IMR-90 (cell line): ENCODE results near the gene DYNC1H1. TPM values are rescaled to one million over a fixed set of nuclear protein-coding genes. Genes with fewer than 3 reads are reported as not detected.
A peak's percentile ranks its signal among the peaks of the same experiment; 100 is the strongest.

ENCODE experiments used
- ATAC-seq: fragments of 200-7000 bp; cut with Tn5 transposase; 2 replicates; pipeline ENCODE4 v1.9.1; 2020; ENCODE audit warnings: low read depth, mild to moderate bottlenecking, moderate library complexity
- BruUV-seq: library from RNA; stranded (reverse); fragments of 400-500 nt; replicated peaks from 2 replicates; lab custom pipeline; 2021; lab: Mats Ljungman, UMichigan
- CTCF ChIA-PET: fragments of 300-600 bp; formaldehyde crosslinking; extraction: SDS; loops from one replicate; lab custom pipeline; 2021; ENCODE audit warnings: antibody characterized with exemption; lab: Yijun Ruan, JAX
- POLR2A ChIA-PET: fragments of 300-600 bp; sonication (Branson Sonifier 250); formaldehyde crosslinking; loops from one replicate; lab custom pipeline; 2022; ENCODE audit warnings: antibody characterized with exemption; ENCODE audit not compliant: unreplicated experiment; lab: Charles Lee
- DNase-seq: peaks from one replicate; pipeline ENCODE4 v3.0.0; 2013
- H2AFZ ChIP-seq: replicated peaks from 2 replicates; pipeline ENCODE3; 2013; ENCODE audit warnings: low read length, mild to moderate bottlenecking; ENCODE audit not compliant: poor library complexity
- H2AK5ac ChIP-seq: 2 replicates; pipeline ENCODE4 v1.6.1; 2013; ENCODE audit warnings: low read depth, low read length, inconsistent platforms
- H2AK9ac ChIP-seq: replicated peaks from 2 replicates; pipeline ENCODE3; 2013; ENCODE audit warnings: mild to moderate bottlenecking, low read depth, low read length, moderate library complexity; ENCODE audit not compliant: poor library complexity
- H2BK120ac ChIP-seq: 2 replicates; pipeline ENCODE4 v1.6.1; 2013; ENCODE audit warnings: low read depth, low read length, inconsistent platforms
- H2BK15ac ChIP-seq: 3 replicates; pipeline ENCODE4 v1.6.1; 2013; ENCODE audit warnings: low read depth, low read length, inconsistent platforms
- H2BK20ac ChIP-seq: 2 replicates; pipeline ENCODE4 v1.6.1; 2013; ENCODE audit warnings: low read depth, mild to moderate bottlenecking, inconsistent platforms, low read length, moderate library complexity
- H2BK5ac ChIP-seq: 2 replicates; pipeline ENCODE4 v1.6.1; 2013; ENCODE audit warnings: mild to moderate bottlenecking, low read depth, low read length, inconsistent platforms; ENCODE audit not compliant: poor library complexity, severe bottlenecking
- H3K14ac ChIP-seq: replicated peaks from 2 replicates; pipeline ENCODE4 v1.6.1; 2013; ENCODE audit warnings: low read depth, low read length, inconsistent platforms
- H3K18ac ChIP-seq: 2 replicates; pipeline ENCODE4 v1.6.1; 2013; ENCODE audit warnings: low read depth, low read length, control low read depth
- H3K23ac ChIP-seq: 2 replicates; pipeline ENCODE4 v1.6.1; 2013; ENCODE audit warnings: low read depth, low read length, inconsistent platforms
- H3K27ac ChIP-seq: 2 replicates; pipeline ENCODE4 v1.5.1; 2013; ENCODE audit warnings: mild to moderate bottlenecking, control low read depth, low read length; ENCODE audit not compliant: insufficient read depth
- H3K27me3 ChIP-seq: 2 replicates; pipeline ENCODE4 v1.6.1; 2013; ENCODE audit warnings: low read length; ENCODE audit not compliant: control insufficient read depth, insufficient read depth
- H3K36me3 ChIP-seq: 2 replicates; pipeline ENCODE4 v1.6.1; 2013; ENCODE audit warnings: low read length, mixed read lengths; ENCODE audit not compliant: control insufficient read depth, insufficient read depth
- H3K4ac ChIP-seq: 2 replicates; pipeline ENCODE4 v1.6.1; 2013; ENCODE audit warnings: low read depth, low read length, inconsistent platforms
- H3K4me1 ChIP-seq: 2 replicates; pipeline ENCODE4 v1.6.1; 2013; ENCODE audit warnings: low read length, mixed read lengths; ENCODE audit not compliant: control insufficient read depth, insufficient read depth
- H3K4me2 ChIP-seq: 2 replicates; pipeline ENCODE4 v1.6.1; 2013; ENCODE audit warnings: low read depth, mild to moderate bottlenecking, control low read depth, low read length, moderate library complexity
- H3K4me3 ChIP-seq: 2 replicates; pipeline ENCODE4 v1.5.1; 2013; ENCODE audit warnings: low read depth, mild to moderate bottlenecking, control low read depth, low read length, moderate library complexity; ENCODE audit not compliant: insufficient read depth
- H3K56ac ChIP-seq: 2 replicates; pipeline ENCODE4 v1.6.1; 2013; ENCODE audit warnings: low read length, inconsistent platforms; ENCODE audit not compliant: insufficient read depth; ENCODE audit errors: extremely low read depth
- H3K79me1 ChIP-seq, 2 experiments: 2 replicates each; pipeline ENCODE4 v1.6.1; 2013; ENCODE audit warnings: low read length in 2 of 2, inconsistent platforms in 1 of 2, low read depth in 1 of 2
- H3K9ac ChIP-seq: 2 replicates; pipeline ENCODE4 v1.6.1; 2013; ENCODE audit warnings: low read depth, low read length, control low read depth
- H3K9me1 ChIP-seq: 2 replicates; pipeline ENCODE4 v1.6.1; 2013; ENCODE audit warnings: low read length, inconsistent platforms; ENCODE audit not compliant: insufficient read depth
- H3K9me3 ChIP-seq: 2 replicates; pipeline ENCODE4 v1.6.1; 2013; ENCODE audit warnings: low read length; ENCODE audit not compliant: control insufficient read depth, insufficient read depth
- H4K20me1 ChIP-seq: 2 replicates; pipeline ENCODE4 v1.6.1; 2013; ENCODE audit warnings: low read length, inconsistent platforms; ENCODE audit not compliant: insufficient read depth
- H4K5ac ChIP-seq: 2 replicates; pipeline ENCODE4 v1.6.1; 2013; ENCODE audit warnings: mild to moderate bottlenecking, low read depth, low read length, control low read depth
- H4K8ac ChIP-seq, 2 experiments: 2 replicates each; pipeline ENCODE4 v1.6.1; 2013; ENCODE audit warnings: low read depth in 2 of 2, low read length in 2 of 2, control low read depth in 1 of 2, inconsistent platforms in 1 of 2
- H4K91ac ChIP-seq: 2 replicates; pipeline ENCODE4 v1.6.1; 2013; ENCODE audit warnings: low read depth, low read length, inconsistent platforms; ENCODE audit not compliant: insufficient read depth
- MAFK ChIP-seq: IDR thresholded peaks from 2 replicates; pipeline ENCODE4 v1.6.1; 2012; ENCODE audit warnings: low read depth, low read length, improper control_type of control experiment
- WGBS, 2 experiments: methylation state at CpG; one replicate each; pipeline versions ENCODE4 v1.1.5 to v1.1.7; 2013; ENCODE audit warnings: missing lambda C conversion rate in 2 of 2; ENCODE audit not compliant: insufficient read length in 1 of 2; ENCODE audit errors: extremely low coverage in 2 of 2; 5-methylcytosine and 5-hydroxymethylcytosine counted together
- dilution Hi-C: fragments of 300-500 bp; cut with HindIII; formaldehyde crosslinking; loops from one replicate; pipeline ENCODE4 v1.14.3; 2018; ENCODE audit warnings: low sequenced_read_pairs; ENCODE audit not compliant: unreplicated experiment
- in situ Hi-C: fragments of 300-500 bp; cut with MboI; formaldehyde crosslinking; loops from 3 replicates; pipeline ENCODE4 v1.14.3; 2019; ENCODE audit warnings: low sequenced_read_pairs, inconsistent platforms, mixed read lengths
- intact Hi-C: fragments of 100-400 bp; cut with micrococcal nuclease; formaldehyde crosslinking; loops from 2 replicates; pipeline ENCODE4 v1.10.0; 2022
- polyA plus RNA-seq, 3 experiments: library from polyadenylated mRNA; depleted of rRNA; stranded (reverse); fragments of >200 nt; gene quantifications; 2 replicates each; pipeline ENCODE4 v1.2.3, GENCODE V29; 2012; ENCODE audit warnings: low replicate concordance in 1 of 3
- total RNA-seq: library from RNA; depleted of rRNA; stranded (reverse); fragments of >200 nt; gene quantifications from 2 replicates; pipeline ENCODE4 v1.2.3, GENCODE V29; 2012
- TF ChIP-seq, protein P1 (sequence below): fragments of 150-350 bp; IDR thresholded peaks from 2 replicates; pipeline ENCODE4 v1.6.1; 2016; ENCODE audit warnings: low read depth, mild to moderate bottlenecking, low read length, moderate library complexity, borderline replicate concordance

Gene DYNC1H1
- total and polyA plus RNA-seq, 2 of the 4 experiments (the other 2 are of a cell fraction), result 240 to 670 TPM

DNA sequence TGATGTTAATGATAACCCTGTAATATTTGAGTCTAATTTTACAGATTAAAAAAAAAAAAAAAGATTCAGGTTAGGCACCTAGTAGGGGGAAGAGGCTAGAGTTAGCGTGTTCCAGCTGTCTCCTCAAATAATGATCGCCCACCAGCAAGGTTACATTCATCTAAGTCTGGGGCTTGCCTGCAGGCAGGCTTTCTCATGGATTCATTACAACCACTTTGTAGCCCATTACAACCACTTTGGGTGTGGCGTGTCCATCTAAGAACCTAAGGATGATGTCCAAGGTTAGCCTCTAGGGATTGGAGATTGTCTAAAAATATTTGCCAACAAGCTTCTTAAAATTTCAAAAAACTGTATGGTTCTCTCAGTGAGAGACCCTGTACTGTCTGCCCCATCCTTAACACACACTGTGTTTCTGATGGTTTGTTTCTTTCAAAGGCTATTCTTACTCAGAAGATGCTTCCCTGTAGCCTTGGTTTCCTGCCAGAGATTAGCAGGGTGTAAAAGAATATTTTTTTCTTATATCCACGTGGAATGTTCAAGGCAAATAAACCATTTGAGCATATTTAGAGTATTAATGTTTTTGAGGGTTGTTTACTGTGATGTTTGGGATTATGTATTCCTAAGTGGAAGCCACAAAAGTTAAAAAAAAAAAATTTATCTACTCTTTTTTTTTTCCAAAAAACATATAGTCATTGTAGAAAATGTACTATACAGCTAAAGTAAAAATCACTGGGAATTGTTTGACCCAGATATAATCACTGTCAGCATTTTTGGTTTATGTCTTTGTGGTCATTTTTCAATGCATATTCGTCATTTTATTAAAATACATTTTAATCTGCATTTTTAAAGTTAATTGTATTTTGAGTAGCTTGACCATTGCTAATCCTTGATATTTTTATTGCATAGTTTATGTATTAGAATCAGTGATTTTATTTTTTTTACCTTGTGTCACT is 1.7 kb downstream of the DYNC1H1 start:
- no CpG with 5 or more reads among the region's 5 CpGs for WGBS, 2 experiments
- DNase-seq (no peak), ATAC-seq (no peak)
- H2BK120ac ChIP-seq, result peak overlapping the region; percentile 7; the same call in 1 of the 2 replicates
- H2BK5ac ChIP-seq, result peak overlapping the region; percentile 84
- peaks cover 0 to 53% of the 10 kb centered on the region in 2 experiments; a peak in 3 of 4 replicates for H3K79me1 ChIP-seq
- peaks cover 13% of the 10 kb centered on the region for H3K4me1 ChIP-seq
- peak overlapping the region; percentile 72 for H4K5ac ChIP-seq
- dilution Hi-C loops (no loop called here), intact Hi-C loops (no loop called here), in situ Hi-C loops (loop anchor here (25.0 kb wide), 1 partner anchor 346 kb away; the partner anchor contains the start of genes MOK and ZNF839)
- peak overlapping the region; percentile 20; the same call in 1 of the 2 replicates for H3K18ac ChIP-seq
- H2AFZ ChIP-seq, result no peak overlapping the region
- POLR2A ChIA-PET, result no interaction called here
- peak overlapping the region; percentile 50 for H3K27ac ChIP-seq
- H3K9me3 ChIP-seq, result no peaks in the 10 kb centered on the region
- BruUV-seq, result TSS peak; percentile 28
- H3K23ac ChIP-seq, result peak overlapping the region; percentile 97
- peak overlapping the region; percentile 94 for H3K14ac ChIP-seq
- peak overlapping the region; percentile 67; the same call in 1 of the 2 replicates for H2AK5ac ChIP-seq
- H3K36me3 ChIP-seq, result peaks cover 8% of the 10 kb centered on the region
- H2AK9ac ChIP-seq, result peak overlapping the region; percentile 82
- no peaks in the 10 kb centered on the region for H3K27me3 ChIP-seq
- H4K8ac ChIP-seq, result peak overlapping the region; percentile 23 to 52; a peak in 3 of 4 replicates
- peak overlapping the region; percentile 99 for H3K4me3 ChIP-seq
- H4K20me1 ChIP-seq, result peaks cover 44% of the 10 kb centered on the region
- H3K9me1 ChIP-seq, result peaks cover 16% of the 10 kb centered on the region
- H3K4me2 ChIP-seq, result peak overlapping the region; percentile 100
- H2BK20ac ChIP-seq, result no peak overlapping the region
- 0 out of 2 replicates have a peak overlapping the region, but pooled peaks have one; percentile 30 for H4K91ac ChIP-seq
- H3K9ac ChIP-seq, result peak overlapping the region; percentile 91
- CTCF ChIA-PET, result no interaction called here
- H2BK15ac ChIP-seq, result no peak overlapping the region
- H3K4ac ChIP-seq, result peak overlapping the region; percentile 76
- peak; percentile 93 for TF ChIP-seq MAFK
- TF ChIP-seq, protein P1, sequence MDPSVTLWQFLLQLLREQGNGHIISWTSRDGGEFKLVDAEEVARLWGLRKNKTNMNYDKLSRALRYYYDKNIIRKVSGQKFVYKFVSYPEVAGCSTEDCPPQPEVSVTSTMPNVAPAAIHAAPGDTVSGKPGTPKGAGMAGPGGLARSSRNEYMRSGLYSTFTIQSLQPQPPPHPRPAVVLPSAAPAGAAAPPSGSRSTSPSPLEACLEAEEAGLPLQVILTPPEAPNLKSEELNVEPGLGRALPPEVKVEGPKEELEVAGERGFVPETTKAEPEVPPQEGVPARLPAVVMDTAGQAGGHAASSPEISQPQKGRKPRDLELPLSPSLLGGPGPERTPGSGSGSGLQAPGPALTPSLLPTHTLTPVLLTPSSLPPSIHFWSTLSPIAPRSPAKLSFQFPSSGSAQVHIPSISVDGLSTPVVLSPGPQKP, result no peak
- H3K56ac ChIP-seq, result peak overlapping the region; percentile 37; the same call in 1 of the 2 replicates
